GM19463 (cell line): Measurements from ENCODE around the gene NARF.
"Not testable (repeated sequence)": the region's sequence is repeated elsewhere in the genome, so short reads cannot be mapped to it uniquely, and the experiment has no call there.

Experiments used
- ATAC-seq: cut with Tn5 transposase; IDR thresholded peaks from one replicate; pipeline ENCODE4 v1.9.1; 2021; ENCODE audit warnings: mild to moderate bottlenecking, moderate library complexity; ENCODE audit not compliant: unreplicated experiment

Gene NARF

DNA sequence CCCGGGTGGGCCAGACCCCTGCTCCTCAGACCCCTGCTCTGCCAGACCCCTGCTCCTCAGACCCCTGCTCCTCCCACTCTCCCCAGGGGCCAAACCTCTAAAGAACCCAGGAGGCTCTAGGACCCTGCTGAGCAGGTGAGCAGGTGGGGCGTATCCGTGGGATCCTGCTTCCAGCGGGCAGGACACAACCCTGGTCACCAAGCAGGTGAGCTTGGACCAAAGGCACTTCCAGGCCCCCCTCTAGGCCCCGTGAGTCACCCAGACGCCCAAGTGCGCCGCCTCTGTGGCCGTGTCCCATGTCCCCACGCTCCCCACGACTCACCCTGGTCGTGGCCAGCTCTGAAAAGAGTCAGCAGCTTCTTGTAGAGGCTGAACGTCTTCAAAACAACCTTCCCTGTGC lies 13.0 kb upstream of the NARF start:
- no peak for ATAC-seq

DNA sequence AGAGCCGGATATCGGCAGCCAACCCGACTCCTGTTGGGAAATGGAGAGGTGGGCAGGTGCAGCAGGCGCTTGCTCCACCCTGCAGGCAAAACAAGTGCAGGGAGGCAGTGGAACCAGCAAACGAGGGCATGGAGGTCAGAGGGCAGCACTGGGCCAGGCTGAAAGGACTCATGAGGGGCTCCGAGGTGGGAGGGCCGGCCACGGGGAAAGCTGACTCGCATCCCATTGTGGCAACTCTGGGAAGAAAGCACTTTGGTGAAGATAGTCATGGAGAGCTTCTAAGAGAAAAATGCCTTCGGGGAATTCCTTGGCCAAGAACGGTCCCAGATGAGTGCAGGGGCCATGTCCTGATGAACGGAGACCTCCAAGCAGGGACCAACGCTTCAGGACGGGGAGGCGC lies 12.4 kb upstream of the NARF start:
- ATAC-seq: no peak

DNA sequence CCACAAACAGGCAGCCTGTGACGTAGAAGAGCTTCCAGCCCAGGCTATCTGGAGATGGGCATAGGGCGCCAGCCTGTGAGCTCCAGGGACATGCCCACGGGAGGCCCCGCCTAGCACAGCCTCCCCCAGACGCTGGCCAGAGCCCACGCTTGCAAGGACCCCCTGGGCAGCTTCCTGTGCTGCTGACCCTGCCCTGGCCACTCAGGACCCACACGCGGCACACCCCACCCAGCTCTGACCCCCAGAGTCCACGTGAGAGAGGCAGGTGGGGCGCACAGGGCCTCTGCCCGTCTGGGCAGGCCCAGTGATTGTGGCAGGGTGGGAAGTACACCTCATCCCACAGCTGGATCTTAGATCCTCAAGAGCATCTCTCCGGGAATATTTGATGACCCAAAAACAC lies 11.9 kb upstream of the NARF start:
- ATAC-seq: no peak

DNA sequence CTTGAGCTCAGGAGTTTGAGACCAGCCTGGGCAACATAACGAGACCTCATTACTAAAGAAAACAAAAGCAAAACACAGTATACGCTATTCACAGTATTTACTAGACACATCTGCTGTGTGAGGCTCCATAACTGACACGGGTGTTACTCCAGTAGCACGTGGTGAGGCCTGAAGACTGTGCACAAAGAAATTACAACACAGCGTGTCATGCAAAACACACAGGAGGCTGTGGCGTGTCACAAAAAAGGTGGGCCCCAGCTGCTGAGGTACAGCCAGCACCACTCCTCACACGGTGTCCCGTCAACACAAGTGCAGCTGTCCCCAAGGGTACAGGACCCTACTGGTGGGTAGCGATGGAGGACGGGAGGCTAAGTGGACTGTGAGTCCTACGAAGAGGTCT lies 10.7 kb upstream of the NARF start:
- no peak for ATAC-seq

DNA sequence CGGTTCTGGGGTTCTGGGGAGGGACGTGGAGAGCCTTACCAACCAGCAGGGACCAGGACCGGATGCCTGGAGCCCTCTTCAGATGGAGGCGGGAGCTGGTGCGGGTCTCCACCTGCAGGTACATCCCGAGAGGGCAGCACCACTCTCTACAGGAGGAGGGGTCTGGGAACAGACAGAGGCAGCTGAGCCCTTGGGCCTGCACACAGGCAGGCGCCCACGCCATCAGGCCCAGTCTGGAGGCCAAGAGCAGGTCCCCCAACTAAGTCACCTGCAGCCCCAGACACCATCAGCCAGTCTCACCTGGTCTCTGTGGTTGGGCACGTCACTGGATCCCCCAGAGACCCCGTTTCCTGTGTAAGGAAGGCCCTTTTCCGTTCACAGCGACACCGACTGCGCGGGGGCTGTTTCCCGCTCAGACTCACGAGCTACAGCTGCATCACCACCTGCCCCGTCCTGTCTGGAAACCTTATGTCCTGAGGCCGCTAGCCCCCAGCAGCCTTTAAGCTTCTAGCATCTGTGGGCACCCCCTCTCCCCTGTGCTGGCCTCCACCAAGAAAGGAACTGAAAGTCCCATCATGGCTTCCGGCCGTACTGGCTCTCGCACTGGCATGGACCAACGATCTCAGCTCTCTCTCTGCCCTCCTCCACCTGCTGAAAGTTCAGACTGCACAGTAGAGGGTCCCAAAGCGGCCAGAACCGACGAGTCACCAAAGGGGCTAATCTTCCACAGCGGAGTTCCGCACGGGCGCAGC lies 9.2 kb upstream of the NARF start:
- no peak for ATAC-seq

DNA sequence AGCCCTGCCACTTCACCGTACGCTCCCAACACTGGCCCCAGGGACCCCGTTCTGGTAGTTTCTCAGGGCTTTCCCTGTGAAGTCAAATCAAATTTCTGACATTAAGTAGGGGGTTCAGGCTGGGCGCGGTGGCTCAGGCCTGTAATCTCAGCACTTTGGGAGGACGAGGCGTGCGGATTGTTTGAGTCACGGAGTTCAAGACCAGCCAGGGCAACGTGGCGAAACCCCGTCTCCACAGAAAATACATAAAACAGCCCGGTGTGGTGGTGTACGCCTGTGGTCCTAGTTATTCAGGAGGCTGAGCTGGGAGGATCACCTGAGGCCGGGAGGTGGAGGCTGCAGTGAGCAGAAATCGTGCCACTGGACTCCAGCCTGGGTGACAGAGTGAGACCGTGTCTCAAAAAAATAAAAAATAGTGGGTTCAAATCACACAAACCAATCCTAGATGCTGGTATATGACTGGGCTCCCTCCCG lies 8.6 kb upstream of the NARF start:
- no peak for ATAC-seq

DNA sequence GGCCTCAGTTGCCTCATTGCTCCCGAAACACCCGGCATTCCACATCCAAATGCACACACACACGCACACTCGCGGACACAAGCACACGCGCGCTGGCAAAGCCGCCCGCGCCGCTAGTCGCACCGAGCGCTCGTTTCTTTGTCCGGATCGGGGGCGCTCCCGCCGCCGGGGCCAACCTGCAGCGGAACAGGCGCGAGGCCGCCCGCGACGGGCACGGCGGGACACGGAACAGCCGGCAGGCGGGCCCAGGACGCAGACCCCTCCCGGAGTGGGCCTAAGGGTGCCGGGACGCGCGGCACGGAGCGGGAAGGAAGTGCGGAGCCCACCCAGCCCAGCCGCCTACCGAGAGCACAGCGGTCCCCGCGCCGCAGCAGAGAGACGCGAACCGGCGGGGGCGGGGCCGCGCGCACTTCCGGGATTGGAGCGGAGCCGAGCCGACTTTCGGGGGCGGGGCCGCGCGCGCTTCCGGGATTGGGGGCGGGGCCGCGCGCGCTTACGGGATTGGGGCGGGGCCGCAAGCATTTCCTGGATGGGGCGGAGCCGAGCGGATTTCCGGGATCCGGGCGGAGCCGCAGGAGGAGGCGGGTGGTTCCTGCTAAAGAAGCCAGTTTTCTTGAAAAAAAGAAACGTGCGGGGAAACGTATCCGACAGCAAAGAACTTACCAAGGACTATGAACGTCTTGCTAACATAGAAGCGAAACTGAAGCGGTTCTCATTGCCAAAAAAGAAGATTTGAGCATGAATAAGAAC lies 8.0 kb upstream of the NARF start, which contains the start of gene CYBC1:
Gene CYBC1 (minus strand): TSS at position 396 of the 750 bp plus-strand sequence. CDS start 1,498 bp downstream, outside the sequence.
- peak; percentile 59 for ATAC-seq

DNA sequence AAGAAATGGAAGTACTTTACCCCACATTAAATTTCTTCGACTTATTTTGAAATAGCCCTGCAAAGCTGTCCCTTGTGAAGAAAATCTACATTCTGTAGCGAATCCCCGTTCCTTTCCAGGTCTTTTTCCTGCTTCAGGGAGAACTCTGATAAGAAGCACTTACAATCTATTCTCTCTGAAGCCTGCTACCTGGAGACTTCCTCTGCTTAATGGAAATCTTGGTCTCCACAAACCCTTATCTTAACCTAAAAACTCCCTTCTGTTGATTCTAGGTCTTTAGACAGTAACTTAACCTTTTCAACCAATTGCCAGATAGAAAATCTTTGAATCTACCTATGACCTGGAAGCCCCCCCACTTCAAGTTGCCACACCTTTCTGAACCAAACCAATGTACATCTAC lies 6.4 kb upstream of the NARF start:
- ATAC-seq: no peak

DNA sequence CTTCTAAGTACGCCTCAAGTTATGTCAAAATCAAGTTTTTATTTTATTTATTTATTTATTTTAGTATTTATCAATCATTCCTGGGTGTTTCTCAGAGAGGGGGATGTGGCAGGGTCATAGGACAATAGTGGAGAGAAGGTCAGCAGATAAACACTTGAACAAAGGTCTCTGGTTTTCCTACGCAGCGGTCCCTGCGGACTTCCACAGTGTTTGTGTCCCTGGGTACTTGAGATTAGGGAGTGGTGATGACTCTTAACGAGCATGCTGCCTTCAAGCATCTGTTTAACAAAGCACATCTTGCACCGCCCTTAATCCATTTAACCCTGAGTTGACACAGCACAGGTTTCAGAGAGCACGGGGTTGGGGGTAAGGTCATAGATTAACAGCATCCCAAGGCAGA lies 5.4 kb upstream of the NARF start:
- not testable (repeated sequence) for ATAC-seq

DNA sequence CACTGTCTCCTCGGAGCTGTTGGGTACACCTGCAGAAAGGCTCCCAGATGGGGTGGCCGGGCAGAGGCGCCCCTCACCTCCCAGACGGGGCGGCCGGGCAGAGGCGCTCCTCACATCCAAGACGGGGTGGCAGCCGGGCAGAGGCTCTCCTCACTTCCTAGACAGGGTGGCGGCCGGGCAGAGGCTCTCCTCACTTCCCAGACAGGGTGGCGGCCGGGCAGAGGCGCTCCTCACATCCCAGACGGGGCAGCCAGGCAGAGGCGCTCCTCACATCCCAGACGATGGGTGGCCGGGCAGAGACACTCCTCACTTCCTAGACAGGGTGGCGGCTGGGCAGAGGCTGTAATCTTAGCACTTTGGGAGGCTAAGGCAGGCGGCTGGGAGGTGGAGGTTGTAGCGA lies 4.8 kb upstream of the NARF start:
- ATAC-seq: not testable (repeated sequence)

DNA sequence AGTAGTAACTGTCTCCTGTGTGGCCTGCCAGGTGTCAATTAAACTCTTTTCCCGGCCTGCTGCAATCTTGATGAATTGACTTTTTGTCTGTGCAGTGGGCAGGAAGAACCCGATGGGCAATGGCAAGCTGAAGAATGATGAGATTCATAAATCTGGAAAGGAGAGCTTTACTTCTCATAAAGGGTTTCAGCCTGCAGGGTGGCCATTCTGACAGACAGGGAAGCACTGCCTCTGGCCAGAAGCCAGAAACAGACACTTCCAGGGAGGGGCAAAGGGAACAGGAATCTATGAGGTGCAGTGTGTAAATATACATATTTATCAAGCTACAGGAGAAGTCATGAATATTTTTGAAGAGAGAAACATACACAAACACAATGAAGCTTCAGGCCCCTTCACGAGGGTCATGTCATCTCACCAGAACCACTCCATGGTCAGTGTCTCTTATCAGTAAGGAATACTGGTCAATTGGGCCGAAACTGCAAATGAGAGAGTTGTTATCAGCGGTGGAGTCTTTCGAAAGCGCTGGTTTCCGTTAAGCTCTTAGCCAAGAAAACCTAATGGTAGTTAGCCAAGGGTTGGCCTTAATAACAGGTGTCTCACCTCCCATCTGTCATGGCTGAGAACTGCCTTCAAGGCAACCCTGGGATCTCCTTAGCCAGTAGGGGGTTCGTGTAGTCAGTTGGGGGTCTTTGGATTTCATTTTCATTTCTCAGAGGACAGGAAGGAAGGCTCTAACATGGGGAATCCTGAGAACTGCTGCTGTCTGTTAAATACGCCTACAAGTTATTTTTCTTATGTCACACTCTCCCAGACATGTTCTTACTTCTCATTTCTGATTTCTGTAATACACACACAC lies 1.2 kb upstream of the NARF start:
- no peak for ATAC-seq

DNA sequence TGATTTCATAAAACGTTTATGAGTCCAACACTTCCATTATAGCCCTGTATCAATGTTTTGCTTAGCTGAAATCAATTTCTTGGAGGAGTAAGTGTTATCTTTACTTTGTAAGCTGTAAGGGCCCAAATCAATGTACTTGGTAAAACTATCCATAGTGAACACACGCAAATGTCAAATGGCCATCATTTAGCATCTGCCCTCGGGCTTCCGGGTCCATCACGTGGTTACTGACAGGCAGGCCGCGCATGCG lies 687 bp upstream of the NARF start:
- ATAC-seq: no peak

DNA sequence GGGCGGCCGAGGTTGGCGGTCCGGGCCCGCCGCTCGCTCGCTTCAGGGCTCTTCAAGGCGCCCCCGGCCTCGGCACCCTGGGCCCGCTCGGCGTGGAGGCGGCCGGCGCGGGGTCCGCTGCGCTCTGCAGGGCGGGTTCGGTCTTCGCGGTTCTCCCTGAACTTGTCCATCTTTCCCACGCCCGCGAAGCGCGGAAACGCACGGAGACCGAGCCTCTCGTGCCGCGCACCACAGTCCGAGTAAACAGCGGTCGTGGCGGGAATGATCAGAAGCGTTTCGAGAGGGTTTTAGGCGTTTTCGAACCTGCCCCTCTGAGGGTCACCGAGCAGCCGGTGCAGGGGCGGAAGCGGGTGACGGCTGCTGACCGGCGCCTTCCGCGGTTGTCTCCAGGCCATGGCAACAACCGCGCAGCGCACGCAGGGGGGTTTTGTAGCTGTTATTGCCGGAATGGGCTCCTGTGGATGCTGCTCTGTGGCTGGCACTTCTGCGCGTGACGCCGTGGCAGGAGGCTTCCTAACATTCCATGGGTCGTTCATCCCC lies 414 bp downstream of the NARF start:
- no peak for ATAC-seq

DNA sequence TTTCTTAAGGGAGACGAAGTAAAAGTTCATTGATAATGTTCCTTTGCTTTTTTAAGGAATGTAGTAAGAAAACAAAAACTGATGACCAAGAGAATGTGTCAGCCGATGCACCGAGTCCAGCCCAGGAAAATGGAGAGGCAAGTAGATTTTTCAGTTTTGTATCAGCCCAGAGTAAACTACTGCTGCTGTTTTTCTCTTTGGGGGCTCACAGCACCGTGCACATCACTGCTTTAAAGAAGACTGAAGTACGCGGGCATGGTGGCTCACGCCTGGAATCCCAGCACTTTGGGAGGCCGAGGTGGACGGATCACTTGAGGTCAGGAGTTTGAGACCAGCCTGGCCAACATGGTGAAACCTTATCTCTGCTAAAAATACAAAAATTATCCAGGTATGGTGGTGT lies 1.4 kb downstream of the NARF start:
- not testable (repeated sequence) for ATAC-seq

DNA sequence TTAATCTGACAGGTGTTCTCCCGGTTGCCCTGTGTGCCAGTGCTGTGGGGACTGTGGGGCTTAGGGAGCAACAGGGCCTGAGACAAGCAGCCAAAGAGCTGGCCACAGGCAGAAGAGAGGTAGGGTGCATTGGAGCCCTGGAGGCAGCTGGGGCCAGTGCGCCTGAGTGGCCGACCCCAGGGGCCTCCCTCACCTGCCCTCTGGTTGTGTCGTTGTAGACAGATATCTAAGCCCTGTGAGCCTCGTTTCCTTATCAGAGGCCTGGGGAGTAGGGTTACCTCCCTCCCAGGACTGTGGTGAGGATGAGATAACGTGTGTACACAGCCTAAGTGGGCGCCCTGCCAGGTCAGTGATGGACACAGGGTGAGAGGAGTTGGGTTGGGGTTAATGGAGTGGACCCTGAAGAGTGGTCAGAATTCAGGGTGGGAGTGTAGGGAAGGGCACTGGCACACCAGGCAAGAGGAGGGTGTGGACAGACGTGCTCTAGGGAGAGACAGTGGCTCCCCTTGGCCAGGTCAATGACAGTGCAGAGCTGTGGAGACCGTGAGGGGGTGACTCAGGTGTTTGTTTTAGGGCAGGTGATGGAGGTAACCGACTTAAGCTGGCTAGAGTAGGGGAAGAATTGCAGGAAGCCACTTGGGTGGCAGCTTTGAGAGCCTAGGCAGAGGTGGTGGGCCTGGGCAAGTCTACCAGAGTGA lies 3.4 kb downstream of the NARF start:
- no peak for ATAC-seq

DNA sequence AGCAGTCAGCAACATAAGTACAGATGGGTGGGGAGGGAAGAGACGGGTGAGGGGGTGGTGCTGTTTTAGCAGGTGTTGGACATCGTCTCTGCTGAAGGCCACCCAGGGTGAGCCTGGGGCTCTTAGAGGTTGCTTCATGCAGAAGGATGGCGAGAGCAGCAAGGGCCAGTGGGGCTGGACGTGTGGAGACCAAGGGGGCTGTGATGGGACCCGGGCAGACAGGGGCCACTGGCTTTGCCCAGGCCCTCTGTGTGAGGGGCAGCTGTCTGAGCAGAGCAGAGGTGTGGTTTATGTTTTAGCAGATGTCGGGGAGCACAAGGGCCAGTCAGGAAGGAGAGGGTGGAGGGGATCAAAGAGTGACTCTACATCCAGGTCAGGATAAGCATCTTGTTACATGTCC lies 4.8 kb downstream of the NARF start:
- no peak for ATAC-seq

DNA sequence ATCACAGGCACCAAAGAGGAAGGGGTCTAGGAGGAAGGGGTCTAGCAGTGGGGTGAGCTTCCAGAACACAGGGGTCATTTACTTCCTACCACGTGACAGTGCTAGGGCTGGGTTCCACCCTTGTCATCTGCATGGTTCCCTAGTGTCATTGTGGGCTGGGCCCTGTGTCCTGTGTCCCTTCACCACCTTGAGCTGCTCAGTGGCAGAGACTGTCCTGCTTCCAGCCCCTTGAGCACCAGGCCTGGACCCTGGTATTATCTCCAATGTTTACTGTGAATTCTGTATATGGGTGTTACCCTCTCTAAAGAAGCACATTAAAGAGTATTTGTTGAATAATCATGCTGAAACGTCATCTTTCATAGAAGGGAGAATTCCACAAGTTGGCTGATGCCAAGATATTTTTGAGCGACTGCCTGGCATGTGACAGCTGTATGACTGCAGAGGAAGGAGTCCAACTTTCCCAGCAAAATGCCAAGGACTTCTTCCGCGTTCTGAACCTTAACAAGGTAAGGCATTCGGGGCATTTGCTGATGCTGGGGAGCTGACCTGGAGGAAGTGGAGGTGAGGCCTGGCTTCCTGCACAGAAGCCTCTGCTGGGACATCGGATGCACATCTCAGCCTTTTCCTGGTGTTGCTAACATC lies 5.5 kb downstream of the NARF start:
- ATAC-seq: no peak

DNA sequence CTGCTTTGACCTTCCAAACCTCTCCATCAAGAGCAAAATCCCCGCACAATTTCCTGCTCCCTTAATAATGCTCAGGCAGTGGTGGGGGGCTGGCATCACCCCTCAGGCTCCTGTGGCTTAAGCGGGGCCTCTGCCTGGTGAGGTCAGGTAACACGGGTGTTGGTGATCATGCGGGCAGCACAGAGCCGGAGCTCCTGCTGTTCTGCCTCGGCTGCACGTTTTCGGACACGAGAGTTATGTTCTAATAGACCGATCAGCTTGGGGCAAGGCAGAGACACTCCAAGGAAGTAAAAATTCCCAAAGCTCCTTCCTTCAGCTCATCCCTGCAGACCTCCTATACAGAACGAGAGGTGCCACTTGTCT lies 6.0 kb downstream of the NARF start:
- no peak for ATAC-seq

DNA sequence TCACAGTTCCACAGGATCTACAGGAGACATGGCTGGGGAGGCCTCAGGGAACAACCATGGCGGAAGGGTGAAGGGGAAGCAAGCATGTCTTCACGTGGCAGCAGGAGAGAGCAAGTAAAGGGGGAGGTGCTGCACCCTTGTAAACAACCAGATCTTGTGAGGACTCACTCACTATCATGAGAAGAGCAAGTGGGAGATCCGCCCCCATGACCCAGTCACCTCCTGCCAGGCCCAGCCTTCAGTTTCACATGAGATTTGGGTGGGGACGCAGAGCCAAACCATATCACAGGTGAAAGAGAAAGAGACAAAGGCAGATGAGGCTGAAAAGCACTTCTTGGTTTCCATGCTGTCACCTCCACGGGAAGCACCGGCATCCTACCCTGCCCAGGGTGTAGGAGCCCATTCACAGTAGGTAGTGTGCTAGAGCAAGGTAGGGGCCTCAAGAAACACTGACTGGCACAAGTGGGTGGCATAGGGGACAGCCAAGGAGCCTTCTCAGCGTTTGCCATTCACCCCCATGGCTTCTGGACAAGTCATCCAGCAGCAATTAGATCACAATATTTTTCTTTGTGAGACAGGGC lies 6.6 kb downstream of the NARF start:
- ATAC-seq: no peak

DNA sequence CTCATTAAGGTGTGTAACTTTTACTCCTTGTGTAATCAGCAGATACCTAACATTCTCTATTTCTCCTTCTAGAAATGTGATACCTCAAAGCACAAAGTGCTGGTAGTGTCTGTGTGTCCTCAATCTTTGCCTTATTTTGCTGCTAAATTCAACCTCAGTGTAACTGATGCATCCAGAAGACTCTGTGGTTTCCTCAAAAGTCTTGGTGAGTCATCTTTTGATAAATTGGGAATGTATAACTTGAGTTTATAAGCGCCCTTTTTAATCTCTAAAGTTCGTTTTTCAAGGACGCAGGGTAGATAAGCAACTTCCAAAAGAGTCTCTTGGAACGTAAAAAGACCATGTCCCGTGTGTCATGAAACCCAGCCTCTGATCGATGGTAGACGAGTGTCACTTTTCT lies 10.2 kb downstream of the NARF start:
- ATAC-seq: no peak
